K562 (cell line): Measurements from ENCODE around the gene NABP2. TPM values are rescaled to one million over a fixed set of nuclear protein-coding genes. Genes with fewer than 3 reads are reported as not detected.

Experiments
- ARID2 ChIP-seq: fragments of 450-650 bp; IDR thresholded peaks from 2 replicates; pipeline ENCODE4 v1.6.1; 2017; ENCODE audit warnings: antibody characterized with exemption, mild to moderate bottlenecking
- GTF2E2 ChIP-seq: fragments of 200-800 bp; sonication (Bioruptor generic); IDR thresholded peaks from 2 replicates; pipeline ENCODE4 v1.6.1; 2016; ENCODE audit warnings: missing genetic modification characterization, missing compliant biosample characterization
- HNRNPH1 ChIP-seq: fragments of 200-400 bp; formaldehyde crosslinking; optimal IDR thresholded peaks from 2 replicates; pipeline ENCODE3; 2017; ENCODE audit warnings: low read depth, mild to moderate bottlenecking, low read length, moderate library complexity
- KAT8 ChIP-seq: fragments of 450-650 bp; IDR thresholded peaks from 2 replicates; pipeline ENCODE4 v1.6.1; 2016; ENCODE audit warnings: low read depth, mild to moderate bottlenecking
- KDM1A ChIP-seq, 2 experiments: fragments of 450-650 bp; IDR thresholded peaks; 2 replicates each; pipeline ENCODE4 v1.6.1; 2016; ENCODE audit warnings: mild to moderate bottlenecking in 2 of 2
- KLF13 ChIP-seq: fragments of 450-650 bp; IDR thresholded peaks from 2 replicates; pipeline ENCODE4 v1.6.1; 2016; ENCODE audit warnings: missing genetic modification characterization, low read depth, mild to moderate bottlenecking, missing compliant biosample characterization, moderate library complexity, borderline replicate concordance
- LCOR ChIP-seq: sonication (generic); formaldehyde crosslinking; IDR thresholded peaks from 2 replicates; pipeline ENCODE4 v1.8.0; 2022; ENCODE audit warnings: mild to moderate bottlenecking, missing genetic modification reagents
- POLR2G ChIP-seq: fragments of 200-400 bp; formaldehyde crosslinking; IDR thresholded peaks from 2 replicates; pipeline ENCODE4 v1.6.1; 2017; ENCODE audit warnings: low read depth, mild to moderate bottlenecking, antibody characterized with exemption, low read length, moderate library complexity
- SAP30 ChIP-seq: fragments of 200-600 bp; sonication (generic); IDR thresholded peaks from 2 replicates; pipeline ENCODE4 v1.6.1; 2012; ENCODE audit warnings: borderline replicate concordance, low read depth, mild to moderate bottlenecking, moderate library complexity, low read length, control low read depth, inconsistent platforms; ENCODE audit not compliant: insufficient read depth, poor library complexity, severe bottlenecking
- SIN3B ChIP-seq: fragments of 450-650 bp; IDR thresholded peaks from 2 replicates; pipeline ENCODE4 v1.6.1; 2017; ENCODE audit warnings: low read depth, mild to moderate bottlenecking, moderate library complexity
- TAF15 ChIP-seq: fragments of 200-400 bp; formaldehyde crosslinking; IDR thresholded peaks from 2 replicates; pipeline ENCODE4 v1.6.1; 2017; ENCODE audit warnings: mild to moderate bottlenecking, low read depth, low read length, moderate library complexity
- TAL1 ChIP-seq: fragments of 450-650 bp; IDR thresholded peaks from 2 replicates; pipeline ENCODE4 v1.6.1; 2016; ENCODE audit warnings: mild to moderate bottlenecking
- TBL1XR1 ChIP-seq, 2 experiments: IDR thresholded peaks; 2 replicates each; pipeline ENCODE4 v1.6.1; 2012; ENCODE audit warnings: improper control_type of control experiment in 2 of 2, low read length in 2 of 2, mild to moderate bottlenecking in 1 of 2
- THRAP3 ChIP-seq: fragments of 450-650 bp; IDR thresholded peaks from 2 replicates; pipeline ENCODE4 v1.6.1; 2016; ENCODE audit warnings: mild to moderate bottlenecking, inconsistent platforms, borderline replicate concordance
- XRCC4 ChIP-seq: IDR thresholded peaks from one replicate; pipeline ENCODE4 v1.6.1; 2011; ENCODE audit not compliant: insufficient read depth, insufficient read length; ENCODE audit errors: extremely low read depth
- ZNF134 ChIP-seq: fragments of 250-450 bp; sonication (Bioruptor Pico); conservative IDR thresholded peaks from 2 replicates; pipeline ENCODE4 v1.4.0; 2020
- ZNF165 ChIP-seq: fragments of 250-450 bp; sonication (Bioruptor Pico); IDR thresholded peaks from 2 replicates; pipeline ENCODE4 v1.4.0; 2020; ENCODE audit warnings: borderline replicate concordance
- ZNF778 ChIP-seq: fragments of 450-650 bp; formaldehyde crosslinking; IDR thresholded peaks from 2 replicates; pipeline ENCODE4 v1.4.0; 2020; ENCODE audit warnings: mild to moderate bottlenecking, moderate library complexity
- polyA plus RNA-seq, 8 experiments: library from polyadenylated mRNA; depleted of rRNA in 4 of 8; stranded (reverse) in 5 of 8; unstranded in 3 of 8; fragments of >200 nt; fragmentation: Nextera tagmentation in 2 of 8; fragmentation: Illumina TruSeq in 1 of 8; extraction: Ambion mirVana in 2 of 8; extraction: Trizol in 1 of 8; gene quantifications; 2 replicates each; pipeline versions ENCODE4 v1.2.1 to v1.2.3, GENCODE V29; 2011 to 2014; ENCODE audit warnings: inconsistent platforms in 1 of 8, missing spikeins in 1 of 8
- total RNA-seq, 7 experiments: library from RNA; depleted of rRNA in 6 of 7; stranded (reverse); fragments of >200 nt in 6 of 7; fragmentation: Illumina TruSeq in 2 of 7; extraction: Trizol in 2 of 7; gene quantifications; 2 replicates each; pipeline versions ENCODE4 v1.2.1 to v1.2.3, GENCODE V29; 2011 to 2021; ENCODE audit warnings: low replicate concordance in 1 of 7
- TF ChIP-seq, protein P1 (sequence below): fragments of 450-650 bp; formaldehyde crosslinking; IDR thresholded peaks from 2 replicates; pipeline ENCODE4 v1.4.0; 2022; ENCODE audit warnings: missing genetic modification characterization
- TF ChIP-seq, protein P2 (sequence below): IDR thresholded peaks from 2 replicates; pipeline ENCODE4 v1.6.1; 2011; ENCODE audit warnings: borderline replicate concordance, low read depth, mild to moderate bottlenecking, moderate library complexity, low read length; ENCODE audit not compliant: insufficient read depth, poor library complexity, severe bottlenecking
- TF ChIP-seq, protein P3 (sequence below): fragments of 150-350 bp; IDR thresholded peaks from 2 replicates; pipeline ENCODE4 v1.6.1; 2014; ENCODE audit warnings: low read depth, mild to moderate bottlenecking, low read length, borderline replicate concordance

The NABP2 gene
- total and polyA plus RNA-seq, 9 of the 15 experiments (the other 6 are each of a cell fraction or from before 2014, with no cell fraction given), result 11.3 to 60.6 (median 43.5) TPM

DNA sequence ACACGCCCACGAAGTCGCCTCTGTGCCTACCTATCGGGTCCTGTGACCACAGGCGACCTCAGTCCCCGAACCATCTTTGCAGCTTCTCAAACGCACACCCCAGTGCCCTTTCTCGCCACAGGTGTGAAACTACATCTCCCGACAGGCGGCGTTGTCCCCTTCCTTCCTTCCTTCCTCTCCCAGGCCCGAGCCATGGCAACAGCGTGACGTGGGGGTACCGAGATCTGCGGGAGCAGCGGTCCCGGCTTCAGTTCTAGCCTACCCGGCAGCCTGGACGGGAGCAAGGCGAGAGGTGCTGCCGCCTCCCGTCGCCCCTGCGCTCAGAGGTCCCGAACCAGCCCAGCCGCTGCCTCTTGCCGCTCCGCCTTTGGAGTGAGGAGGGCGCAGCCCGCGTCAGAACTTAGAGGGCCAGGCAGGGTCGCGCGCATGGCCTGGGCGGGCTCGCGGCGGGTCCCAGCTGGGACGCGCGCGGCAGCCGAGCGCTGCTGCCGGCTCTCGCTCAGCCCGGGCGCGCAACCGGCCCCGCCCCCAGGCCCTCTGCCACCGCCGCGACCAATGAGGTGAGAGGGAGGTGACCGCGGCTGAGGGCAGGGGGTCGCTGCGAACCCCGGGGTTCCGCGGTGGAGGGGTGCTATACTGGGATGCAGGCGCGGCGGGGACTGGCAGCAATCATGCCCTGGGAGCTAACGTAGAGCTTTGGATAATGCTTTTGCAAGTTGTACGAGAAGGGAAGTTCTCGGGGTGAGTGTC, 42.7 kb downstream of the NABP2 start, which contains the start of gene COQ10A (continued):
- TF ChIP-seq THRAP3, result no peak
- TF ChIP-seq ZNF165 (CRISPR knock-in tag), result no peak
- peak; percentile 56 for TF ChIP-seq SIN3B
- TF ChIP-seq, protein P1, sequence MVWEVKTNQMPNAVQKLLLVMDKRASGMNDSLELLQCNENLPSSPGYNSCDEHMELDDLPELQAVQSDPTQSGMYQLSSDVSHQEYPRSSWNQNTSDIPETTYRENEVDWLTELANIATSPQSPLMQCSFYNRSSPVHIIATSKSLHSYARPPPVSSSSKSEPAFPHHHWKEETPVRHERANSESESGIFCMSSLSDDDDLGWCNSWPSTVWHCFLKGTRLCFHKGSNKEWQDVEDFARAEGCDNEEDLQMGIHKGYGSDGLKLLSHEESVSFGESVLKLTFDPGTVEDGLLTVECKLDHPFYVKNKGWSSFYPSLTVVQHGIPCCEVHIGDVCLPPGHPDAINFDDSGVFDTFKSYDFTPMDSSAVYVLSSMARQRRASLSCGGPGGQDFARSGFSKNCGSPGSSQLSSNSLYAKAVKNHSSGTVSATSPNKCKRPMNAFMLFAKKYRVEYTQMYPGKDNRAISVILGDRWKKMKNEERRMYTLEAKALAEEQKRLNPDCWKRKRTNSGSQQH (CRISPR knock-in tag), result peak; percentile 12; the same call in 1 of the 2 replicates
- peak; percentile 98 for TF ChIP-seq POLR2G
- no peak for TF ChIP-seq XRCC4
- no peak for TF ChIP-seq KLF13 (tag)
- no peak for TF ChIP-seq ZNF778 (CRISPR knock-in tag)
- no peak for TF ChIP-seq KAT8
- peak; percentile 77 for TF ChIP-seq SAP30
- TF ChIP-seq HNRNPH1, result no peak
- TF ChIP-seq ARID2, result no peak
- 0 out of 4 replicates have a peak, but pooled peaks of 1 of the 2 experiments have one; percentile 25 for TF ChIP-seq TBL1XR1 (IDR thresholded peaks at IDR 0.05; ENCODE audit: low read length in 2 of 2)
- TF ChIP-seq LCOR, result peak; percentile 88
- TF ChIP-seq, protein P2, sequence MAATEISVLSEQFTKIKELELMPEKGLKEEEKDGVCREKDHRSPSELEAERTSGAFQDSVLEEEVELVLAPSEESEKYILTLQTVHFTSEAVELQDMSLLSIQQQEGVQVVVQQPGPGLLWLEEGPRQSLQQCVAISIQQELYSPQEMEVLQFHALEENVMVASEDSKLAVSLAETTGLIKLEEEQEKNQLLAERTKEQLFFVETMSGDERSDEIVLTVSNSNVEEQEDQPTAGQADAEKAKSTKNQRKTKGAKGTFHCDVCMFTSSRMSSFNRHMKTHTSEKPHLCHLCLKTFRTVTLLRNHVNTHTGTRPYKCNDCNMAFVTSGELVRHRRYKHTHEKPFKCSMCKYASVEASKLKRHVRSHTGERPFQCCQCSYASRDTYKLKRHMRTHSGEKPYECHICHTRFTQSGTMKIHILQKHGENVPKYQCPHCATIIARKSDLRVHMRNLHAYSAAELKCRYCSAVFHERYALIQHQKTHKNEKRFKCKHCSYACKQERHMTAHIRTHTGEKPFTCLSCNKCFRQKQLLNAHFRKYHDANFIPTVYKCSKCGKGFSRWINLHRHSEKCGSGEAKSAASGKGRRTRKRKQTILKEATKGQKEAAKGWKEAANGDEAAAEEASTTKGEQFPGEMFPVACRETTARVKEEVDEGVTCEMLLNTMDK, result peak; percentile 82
- no peak for TF ChIP-seq KDM1A (IDR thresholded peaks at IDR 0.05)
- TF ChIP-seq TAF15, result no peak
- TF ChIP-seq TAL1, result no peak
- TF ChIP-seq, protein P3, sequence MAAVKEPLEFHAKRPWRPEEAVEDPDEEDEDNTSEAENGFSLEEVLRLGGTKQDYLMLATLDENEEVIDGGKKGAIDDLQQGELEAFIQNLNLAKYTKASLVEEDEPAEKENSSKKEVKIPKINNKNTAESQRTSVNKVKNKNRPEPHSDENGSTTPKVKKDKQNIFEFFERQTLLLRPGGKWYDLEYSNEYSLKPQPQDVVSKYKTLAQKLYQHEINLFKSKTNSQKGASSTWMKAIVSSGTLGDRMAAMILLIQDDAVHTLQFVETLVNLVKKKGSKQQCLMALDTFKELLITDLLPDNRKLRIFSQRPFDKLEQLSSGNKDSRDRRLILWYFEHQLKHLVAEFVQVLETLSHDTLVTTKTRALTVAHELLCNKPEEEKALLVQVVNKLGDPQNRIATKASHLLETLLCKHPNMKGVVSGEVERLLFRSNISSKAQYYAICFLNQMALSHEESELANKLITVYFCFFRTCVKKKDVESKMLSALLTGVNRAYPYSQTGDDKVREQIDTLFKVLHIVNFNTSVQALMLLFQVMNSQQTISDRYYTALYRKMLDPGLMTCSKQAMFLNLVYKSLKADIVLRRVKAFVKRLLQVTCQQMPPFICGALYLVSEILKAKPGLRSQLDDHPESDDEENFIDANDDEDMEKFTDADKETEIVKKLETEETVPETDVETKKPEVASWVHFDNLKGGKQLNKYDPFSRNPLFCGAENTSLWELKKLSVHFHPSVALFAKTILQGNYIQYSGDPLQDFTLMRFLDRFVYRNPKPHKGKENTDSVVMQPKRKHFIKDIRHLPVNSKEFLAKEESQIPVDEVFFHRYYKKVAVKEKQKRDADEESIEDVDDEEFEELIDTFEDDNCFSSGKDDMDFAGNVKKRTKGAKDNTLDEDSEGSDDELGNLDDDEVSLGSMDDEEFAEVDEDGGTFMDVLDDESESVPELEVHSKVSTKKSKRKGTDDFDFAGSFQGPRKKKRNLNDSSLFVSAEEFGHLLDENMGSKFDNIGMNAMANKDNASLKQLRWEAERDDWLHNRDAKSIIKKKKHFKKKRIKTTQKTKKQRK, result no peak
- TF ChIP-seq ZNF134 (CRISPR knock-in tag), result no peak
- no peak for TF ChIP-seq GTF2E2 (tag)
